Measurements from ENCODE around the gene HOXD4.

Gene HOXD4

DNA sequence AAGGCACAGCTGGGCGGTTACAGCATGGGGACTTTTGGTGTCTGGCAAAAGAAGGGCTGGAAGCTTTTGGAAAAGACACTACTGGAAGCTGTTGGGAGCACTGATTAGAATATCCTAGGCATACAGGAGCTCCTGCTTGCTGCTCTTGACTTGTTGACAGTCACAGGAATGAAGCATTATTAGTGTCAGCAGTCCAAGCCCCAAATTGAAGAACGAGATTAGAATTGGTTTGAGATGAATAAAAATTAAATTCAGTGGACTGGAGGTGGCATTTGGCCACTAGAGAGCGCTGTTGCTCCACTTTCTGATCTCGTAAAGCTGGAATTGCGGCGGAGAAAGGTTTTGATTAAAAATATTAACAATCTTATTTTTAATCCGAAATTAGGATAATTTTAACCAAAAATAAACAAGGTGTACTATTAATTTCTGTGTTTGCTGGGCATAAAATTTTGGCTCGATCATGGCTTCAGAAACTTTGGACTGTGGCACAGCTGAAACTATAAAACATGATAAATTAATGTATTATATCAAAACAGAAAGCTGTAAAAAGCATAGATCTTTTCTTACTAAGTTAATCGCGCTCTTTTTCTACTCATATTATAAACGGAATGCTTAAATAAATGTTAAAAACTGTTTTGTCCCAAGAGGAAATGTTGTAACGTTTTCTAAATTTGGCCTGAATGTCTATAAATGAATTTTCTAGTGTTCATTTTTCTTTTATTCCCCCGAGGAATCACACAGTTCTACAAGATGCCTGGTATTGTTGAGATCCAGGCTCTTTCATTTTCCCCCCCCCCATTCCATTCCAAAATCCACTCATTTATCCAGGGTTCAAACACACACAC is 24.2 kb upstream of the HOXD4 start:
- peak; percentile 57 for DNase-seq (ENCODE audit: low read depth)

DNA sequence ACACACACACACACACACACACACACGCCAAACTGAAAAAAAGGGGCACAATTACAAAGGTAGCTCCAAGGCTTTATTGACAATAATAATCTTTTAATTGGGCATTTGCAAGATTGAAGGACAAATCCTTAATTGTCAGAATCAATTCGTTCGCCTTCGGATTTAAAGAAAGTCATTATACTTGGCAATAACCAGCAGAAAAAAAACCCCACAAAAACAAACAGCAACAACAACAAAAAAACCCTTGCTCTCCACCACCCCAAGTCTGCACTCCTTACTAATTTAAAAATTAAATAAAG is 23.6 kb upstream of the HOXD4 start:
- no peak for DNase-seq (ENCODE audit: low read depth)

DNA sequence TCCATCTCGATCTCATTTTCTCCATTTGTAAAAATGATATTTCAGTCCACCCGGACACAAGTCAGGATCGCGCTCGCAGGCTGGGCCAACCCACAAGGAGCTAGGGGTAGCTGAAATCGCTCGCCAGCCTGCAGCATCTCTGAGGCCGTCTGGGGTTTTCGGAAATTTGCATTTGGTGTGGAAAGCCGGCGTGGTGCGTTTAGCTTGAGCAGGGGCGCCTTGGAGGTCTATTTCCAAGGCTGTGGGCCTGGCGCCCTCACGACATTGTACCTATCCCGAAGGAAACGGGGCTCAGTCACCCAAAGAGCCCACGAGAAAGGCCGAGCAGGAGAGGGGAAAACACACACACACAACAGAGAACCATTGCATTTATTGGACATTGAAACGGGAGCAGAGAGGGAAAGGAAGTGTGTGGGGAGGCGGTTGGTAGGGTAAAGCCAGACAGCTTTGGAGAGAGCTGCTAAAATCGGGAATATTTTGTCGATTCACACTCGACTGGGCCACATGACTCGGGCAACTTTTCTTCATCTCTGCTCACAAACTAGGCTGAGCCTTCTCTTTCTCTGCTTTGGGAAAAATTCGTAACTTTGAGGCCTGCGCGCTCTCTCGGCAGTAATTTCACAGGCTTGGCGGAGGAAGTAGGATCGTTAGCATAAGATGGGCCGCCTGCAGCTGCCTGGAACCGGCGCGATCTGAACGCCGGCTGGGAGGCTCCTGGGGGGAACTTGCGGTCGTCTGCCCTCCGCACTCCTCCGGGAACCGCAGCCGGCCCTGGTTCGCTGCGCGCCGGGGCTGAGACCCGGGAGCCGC is 23.0 kb upstream of the HOXD4 start:
- DNase-seq (ENCODE audit: low read depth): no peak

DNA sequence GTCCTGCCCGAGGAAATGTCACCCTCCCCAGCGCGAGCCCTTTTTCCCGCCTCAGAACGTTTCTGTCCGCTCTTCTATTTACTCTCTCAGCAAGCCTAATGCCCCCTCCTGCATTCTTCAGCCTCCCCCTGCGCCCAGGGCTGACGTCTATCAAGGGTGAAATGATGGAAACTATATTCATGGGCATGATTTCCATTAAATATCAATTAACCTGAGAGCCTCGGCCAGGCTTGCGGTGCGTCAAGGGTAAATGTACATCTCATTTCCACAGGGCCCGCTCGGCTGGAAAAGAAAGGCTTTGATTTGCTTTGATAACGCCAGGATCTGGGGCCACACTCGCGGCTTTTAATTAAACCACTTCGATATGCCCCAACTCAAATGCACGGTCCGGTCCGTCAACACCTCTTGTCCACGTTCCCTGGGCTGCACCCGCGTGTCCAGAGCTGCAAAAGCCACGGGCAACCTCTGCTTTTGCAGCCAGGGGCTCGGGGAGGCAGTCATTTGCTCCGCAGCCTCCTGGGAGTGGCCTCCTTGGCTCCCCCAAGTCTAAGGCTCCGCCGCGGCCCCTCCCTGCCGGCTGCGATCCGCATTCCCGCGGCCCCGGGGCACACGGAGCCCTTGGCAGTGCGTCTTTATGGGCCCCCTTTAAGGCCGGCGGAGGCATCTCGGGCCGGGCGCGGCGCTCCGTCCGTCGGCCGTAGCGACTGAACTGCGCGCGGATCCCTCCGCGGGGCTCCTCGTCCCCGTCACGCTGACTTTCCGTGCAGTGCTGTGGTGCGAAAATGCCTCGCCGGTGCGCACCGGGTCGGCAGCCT is 22.2 kb upstream of the HOXD4 start, which contains the start of gene HOXD8:
HOXD8 (plus strand) TSS at position 724 of the 815 bp plus-strand sequence. CDS start 662 bp downstream, outside the sequence.
- DNase-seq (ENCODE audit: low read depth): peak; percentile 64

DNA sequence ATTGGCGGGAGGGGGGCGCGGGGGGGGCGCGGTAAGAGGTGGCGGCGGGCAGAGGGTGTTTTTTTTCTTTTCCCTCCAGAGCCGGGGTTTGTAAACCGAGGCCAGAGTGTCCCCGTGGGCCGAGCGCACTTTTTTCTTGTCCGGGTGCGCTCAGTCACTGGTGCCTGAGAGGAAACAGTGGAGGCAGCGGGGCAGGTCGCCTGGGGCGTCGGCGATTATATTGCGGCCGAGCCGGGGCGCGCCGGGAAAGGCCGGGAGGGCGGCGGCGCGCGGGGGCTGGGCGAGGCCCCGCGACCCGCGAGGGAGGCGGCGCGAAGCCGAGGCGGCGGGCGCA is 21.6 kb upstream of the HOXD4 start:
- DNase-seq (ENCODE audit: low read depth): no peak

DNA sequence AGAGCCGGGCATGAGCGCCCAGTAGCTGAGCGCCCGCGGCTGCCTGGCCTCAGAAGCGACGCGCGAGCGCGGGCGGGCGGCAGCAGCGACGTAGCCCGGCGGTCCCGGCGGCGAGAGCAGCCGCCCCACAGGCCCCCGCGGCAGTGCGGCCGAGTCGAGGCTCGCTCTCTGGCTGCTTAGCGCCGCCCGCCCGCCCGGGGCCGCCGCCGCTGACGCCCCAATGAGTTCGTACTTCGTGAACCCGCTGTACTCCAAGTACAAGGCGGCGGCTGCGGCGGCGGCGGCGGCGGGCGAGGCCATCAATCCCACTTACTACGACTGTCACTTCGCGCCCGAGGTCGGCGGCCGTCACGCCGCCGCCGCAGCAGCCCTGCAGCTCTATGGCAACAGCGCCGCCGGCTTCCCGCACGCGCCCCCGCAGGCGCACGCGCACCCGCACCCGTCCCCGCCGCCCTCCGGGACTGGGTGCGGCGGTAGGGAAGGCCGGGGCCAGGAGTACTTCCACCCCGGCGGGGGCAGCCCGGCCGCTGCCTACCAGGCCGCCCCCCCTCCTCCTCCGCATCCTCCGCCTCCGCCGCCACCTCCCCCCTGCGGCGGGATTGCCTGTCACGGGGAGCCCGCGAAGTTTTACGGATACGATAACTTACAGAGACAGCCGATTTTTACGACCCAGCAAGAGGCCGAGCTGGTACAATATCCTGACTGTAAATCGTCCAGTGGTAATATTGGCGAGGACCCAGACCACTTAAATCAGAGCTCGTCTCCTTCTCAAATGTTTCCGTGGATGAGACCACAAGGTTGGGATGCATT is 21.0 kb upstream of the HOXD4 start:
- DNase-seq (ENCODE audit: low read depth): peak; percentile 43

DNA sequence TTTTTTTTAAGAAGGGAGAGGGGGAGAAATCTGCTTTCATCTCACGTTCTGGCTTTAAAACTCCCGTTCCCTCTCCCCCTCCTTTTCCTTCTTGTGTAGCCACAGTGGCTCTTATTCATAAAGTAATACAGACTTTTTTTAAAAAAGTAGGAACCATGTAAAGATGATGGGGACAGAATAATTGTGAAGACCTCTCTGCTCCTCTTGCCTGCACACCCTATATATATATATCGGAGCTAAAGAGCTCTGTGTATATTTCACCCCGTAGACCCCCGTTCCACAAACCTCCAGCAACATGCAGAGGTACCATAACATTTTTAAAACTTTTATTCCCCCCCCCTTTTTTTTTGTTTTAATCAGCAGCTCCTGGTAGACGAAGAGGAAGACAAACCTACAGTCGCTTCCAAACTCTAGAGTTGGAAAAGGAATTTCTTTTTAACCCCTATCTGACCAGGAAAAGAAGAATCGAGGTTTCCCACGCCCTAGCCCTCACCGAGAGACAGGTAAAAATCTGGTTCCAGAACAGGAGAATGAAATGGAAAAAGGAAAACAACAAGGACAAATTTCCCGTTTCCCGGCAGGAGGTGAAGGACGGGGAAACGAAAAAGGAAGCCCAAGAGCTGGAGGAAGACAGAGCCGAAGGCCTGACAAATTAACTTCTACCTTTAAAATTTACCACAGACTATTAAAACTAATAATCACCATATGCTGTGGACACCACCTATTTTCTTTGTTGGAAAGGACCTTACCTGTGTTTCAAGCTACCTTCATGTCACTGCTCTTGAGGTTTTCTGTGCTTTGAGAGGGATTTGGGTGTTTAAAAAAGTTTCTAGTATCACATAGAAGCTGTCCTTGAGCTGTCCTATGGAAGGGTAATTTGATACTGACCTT is 20.1 kb upstream of the HOXD4 start:
- no peak for DNase-seq (ENCODE audit: low read depth)

DNA sequence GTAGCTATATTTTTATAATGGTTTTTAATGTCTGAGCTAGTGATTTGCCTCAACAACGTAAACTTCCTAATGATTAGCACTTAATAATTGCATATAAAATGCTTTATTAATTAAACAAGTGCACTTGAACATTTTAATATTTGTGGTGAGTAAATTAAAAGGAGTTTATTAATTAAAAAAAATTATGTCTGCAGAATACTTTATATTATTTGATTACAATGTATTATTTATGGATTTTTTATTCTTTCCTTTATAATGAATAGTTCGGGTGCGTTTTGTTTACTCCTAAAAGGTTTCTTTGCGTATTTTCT is 19.5 kb upstream of the HOXD4 start:
- no peak for DNase-seq (ENCODE audit: low read depth)

DNA sequence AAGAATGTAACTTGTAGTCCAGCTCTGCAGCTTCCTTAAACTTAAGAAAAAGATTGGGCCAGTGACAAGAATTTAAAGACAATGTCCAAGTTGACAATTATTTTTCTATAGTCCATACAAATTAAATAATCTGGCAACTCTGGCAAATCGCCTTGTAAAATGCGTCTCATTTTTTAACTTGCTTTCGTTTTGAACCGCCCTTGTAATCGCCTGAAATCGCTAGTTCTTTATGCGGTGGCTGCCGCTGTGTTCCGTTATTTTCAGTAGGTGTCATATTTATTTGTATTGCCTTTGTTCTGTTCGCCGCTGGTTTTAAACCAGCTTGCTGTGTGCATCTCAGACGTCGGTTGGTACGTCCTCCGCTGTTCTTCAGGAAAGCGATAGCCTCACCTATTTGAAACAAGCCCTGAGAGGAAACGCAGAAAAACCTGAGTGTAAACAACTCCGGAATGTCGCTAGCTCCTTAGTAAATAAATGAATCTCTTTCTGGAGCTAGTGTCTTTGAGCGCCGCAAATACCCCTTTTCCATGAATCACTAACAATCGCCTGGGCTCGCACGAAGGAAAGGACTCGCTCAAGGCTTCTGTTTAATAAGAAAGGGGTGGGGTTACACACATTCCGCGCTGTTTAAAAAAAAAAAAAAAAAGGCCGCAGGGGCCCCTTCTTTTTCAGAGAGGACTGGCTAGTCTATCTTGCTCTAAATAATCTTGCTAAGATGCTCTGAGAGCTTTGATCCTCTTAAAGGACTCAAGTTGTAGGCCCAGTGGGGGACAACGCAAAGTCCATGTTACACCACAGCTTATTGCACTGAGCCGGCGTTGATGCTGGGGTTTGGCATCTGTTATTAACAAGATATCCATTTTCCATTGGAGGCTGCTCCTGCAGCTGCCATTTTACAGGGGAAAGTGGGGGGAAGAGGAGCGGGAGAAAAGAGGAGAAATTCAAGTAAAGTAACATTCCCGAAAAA is 18.9 kb upstream of the HOXD4 start:
- DNase-seq (ENCODE audit: low read depth): peak; percentile 9

DNA sequence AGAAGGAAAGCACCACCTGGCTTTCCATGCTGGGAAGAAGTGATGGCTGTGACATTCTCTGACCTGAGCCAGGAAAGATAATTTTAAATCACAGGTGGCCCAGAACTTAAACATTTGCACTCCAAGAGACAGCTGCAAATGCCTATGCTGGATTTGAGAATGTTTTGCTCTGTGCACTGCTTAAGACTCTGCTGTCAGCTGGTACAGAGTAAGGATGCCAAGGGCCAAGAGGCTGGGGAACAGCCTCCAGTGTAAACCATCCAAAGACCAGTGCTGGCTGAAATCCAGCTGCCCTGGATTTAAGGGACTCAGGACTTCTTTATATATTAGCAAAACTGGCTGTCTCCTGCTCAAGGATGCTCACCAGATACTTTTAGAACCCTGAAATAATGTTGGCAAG is 18.0 kb upstream of the HOXD4 start:
- no peak for DNase-seq (ENCODE audit: low read depth)

DNA sequence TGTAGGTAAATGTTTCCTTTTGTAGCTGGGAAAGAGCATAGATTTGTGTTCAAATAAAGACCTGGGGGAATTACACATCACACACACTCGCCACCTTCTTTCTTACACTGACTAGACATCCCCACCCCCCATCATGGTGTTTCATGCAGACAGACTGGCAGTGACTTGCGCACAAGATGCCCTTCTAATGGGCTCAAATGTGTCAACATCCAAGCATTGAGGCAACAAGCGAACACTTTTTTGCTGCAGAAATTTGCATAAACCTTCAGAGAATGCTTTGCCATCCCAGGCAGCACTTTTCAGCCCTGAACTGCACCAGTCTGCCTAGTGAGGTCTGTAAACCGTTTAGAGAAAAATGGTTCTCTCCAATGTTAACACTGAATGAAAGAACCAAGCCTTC is 17.3 kb upstream of the HOXD4 start:
- DNase-seq (ENCODE audit: low read depth): no peak

DNA sequence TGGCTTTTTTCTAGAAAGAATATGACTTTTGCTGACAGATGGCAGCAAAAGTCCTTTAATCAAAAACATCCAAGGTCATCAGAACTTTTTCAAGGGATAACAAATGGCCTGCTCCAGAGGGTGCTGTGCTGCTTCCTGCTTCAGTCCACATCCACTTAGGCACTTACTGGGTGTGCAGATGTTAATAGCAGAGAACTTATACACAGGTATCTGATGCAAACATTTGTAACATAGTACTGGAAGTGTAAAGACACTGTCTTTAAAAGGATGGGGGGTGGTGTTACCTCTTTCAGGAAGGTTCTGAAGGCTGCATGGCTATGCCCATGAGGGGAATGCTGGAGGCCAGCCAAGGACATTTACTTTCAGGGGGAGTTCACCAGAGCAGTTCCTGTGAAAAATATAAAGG is 16.3 kb upstream of the HOXD4 start:
- peak; percentile 31 for DNase-seq (ENCODE audit: low read depth)

DNA sequence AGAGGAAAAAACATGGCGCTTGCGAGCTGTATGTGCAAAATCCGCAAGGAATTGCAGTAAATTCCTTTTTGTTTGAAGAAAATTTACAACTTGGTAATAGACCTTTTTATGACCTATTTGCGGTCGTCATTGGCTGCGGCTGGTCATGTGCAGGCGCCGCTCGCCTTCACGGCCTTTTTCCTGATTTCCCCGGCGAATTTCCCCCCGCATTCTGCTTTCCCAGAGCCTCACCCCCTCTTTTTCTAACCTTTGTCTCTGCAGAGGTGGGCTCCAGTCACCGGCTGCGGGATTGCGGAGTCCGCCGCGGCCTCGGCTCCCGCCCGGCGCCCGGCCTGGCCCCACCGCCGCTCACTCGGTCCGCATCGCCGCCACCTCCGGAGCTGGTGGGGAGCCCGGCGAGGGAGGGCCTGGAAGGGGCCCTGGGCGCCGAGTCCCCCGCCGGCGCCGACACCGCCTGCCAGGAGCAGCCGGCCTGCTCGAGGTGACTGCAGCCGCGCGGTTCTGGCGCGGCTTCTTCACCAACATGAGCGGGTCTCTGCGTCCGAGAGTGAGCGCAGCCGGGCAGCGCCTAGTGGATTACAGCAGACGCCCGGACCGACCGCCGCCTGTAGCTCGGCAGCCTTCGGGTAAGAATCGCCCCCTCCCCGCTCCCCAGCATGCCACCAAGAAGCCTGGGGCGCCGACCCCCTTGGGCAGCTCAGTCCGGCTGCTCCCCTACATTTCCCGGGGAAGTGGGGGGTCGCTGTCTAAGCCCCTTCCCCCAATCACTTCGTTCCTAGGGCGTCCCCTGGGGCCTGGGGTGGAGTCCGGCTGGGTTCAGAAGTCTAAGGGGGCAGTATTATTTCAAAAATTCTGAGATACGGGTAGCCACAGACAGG is 14.7 kb upstream of the HOXD4 start:
- DNase-seq (ENCODE audit: low read depth): peak; percentile 35

DNA sequence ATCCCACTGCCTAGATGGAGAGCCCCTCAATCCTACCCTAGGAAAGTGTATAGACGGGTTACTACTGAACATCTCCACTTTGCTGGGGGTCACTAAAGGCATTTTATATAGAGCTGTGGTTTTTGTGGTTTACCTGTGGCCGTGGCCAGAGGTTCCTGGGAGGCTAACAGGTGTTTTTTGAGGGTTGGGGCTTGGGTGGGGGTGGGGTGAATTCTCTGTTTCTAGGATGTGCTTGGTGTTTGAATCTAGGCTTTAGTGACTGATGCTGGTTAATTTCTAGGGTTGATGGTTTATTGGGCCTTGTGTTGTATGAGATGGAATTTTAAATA is 14.1 kb upstream of the HOXD4 start:
- DNase-seq (ENCODE audit: low read depth): no peak

DNA sequence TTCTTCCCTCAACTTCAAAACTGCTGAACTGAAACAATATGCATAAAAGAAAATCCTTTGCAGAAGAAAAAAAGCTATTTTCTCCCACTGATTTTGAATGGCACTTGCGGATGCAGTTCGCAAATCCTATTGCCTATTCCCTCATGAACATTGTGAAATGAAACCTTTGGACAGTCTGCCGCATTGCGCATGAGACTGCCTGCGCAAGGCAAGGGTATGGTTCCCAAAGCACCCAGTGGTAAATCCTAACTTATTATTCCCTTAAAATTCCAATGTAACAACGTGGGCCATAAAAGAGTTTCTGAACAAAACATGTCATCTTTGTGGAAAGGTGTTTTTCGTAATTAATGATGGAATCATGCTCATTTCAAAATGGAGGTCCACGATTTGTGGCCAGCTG is 13.4 kb upstream of the HOXD4 start:
- no peak for DNase-seq (ENCODE audit: low read depth)

DNA sequence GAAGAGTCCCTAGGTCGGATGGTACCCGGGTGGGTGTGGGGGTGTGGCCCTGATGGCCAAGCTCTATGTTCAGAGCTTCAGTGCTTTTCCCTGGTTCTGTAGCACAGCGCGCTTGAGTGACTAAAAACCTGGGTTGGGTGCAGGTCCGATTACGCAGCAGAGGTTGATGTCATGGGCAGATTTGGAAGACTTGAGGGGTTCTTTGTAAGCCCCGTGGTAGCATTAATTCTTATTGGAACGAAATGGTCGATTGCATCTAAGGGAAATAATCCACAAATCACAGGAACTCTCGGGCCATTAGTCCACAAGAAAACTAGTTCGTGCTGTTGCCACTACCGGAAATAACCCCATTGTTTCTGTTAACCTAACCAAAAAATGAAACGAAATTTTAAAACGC is 12.8 kb upstream of the HOXD4 start:
- no peak for DNase-seq (ENCODE audit: low read depth)

DNA sequence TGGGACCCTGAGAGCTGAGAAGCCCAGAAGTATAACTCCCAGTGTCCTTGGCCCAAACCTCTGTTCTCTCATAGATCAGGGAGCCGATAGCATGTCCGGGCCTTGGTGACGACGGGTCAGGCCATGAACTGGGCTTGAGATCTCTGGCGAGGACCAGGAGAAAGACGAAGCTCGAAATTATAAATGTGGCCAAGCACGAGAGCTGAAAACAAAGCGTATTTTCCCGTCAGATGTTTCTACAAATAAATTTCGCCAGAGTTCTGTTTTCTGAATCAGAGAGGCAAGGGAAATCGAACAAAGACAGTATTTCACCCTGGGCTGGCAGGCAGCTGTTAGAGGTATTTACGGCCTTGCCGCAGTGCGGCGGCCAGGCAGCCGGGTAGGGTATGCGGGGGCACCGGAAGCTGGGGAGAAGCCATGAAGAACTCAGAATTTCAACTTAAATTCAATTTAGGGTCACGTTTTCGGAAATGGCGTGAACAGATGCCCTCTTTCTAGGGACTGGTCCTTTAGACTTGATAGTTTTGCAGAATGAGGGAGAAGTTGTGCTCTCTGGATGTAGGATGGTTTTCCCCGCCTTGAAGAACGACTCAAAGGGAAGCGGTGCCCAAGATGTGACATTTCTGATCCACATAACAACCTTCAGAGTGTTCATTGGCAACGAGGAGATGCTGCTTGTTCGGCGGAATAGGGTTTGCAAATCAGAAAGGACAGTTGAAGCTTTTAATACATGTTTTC is 12.3 kb upstream of the HOXD4 start:
- no peak for DNase-seq (ENCODE audit: low read depth)
